HG03045 (cell line): Measurements from ENCODE around the gene DDC.
A peak's percentile ranks its signal among the peaks of the same experiment; 100 is the strongest.

Source experiments
- ATAC-seq: cut with Tn5 transposase; IDR thresholded peaks from one replicate; pipeline ENCODE4 v1.9.1; 2021; ENCODE audit warnings: mild to moderate bottlenecking, moderate library complexity; ENCODE audit not compliant: unreplicated experiment

DDC gene

DNA sequence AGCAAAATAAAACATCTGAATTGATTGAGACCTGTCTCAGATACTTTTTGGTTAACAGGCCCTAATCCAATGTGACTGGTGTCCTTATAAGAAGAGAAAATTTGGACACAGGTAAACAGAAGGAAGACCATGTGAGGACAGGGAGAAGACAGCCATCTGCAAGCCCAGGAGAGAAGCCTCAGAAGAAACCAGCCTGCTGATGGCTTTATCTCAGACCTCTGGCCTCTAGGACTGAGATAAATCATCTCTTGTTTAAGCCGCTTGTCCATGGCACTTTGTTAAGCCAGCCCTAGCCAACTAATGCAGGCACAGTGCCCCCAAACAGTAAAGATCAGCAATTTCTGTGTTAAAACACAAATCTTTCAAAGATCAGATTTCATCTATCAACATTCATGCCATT is 73.3 kb downstream of the DDC start:
- no peak for ATAC-seq

DNA sequence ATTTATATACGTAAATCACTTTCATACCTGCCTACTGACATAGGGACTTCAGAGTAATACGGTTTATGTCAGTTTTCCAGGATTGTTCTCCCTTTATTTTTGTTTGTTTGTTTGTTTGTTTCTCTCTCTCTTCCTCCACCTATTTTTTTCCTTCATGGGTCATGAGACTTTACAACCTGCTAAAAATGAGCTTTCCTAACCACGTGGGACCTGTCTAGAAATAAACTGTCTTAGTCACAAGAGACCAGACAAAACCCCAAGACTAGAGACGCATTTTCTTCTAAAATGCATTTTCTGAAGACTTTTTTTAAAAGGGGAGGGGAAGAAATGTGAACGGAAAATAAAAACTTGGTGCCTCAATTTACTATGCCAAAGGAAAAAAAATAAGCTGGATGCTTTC is 74.0 kb downstream of the DDC start:
- no peak for ATAC-seq

- no peak for ATAC-seq
Measured at GRCh38 chr7:50488379-50488778, 76.8 kb downstream of the DDC start.

DNA sequence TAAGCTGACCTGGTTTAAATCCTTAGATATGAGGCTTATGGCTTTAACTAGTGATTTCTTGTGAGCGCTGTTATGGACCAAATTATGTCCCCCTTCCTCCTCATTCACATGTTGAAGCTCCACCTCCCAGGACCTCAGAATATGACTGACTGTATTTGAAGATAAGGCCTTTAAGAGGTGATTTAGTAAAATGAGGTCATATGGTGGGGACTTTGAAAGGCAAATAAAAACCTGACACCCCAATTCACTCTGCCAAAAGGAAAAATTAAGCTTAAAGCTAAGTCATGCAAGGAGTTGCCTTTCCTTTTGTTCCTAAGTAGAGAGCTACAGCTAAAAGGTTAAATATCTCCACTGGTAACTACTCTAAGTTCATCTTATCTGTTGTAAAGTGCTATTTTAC is 78.7 kb downstream of the DDC start:
- ATAC-seq, result no peak

DNA sequence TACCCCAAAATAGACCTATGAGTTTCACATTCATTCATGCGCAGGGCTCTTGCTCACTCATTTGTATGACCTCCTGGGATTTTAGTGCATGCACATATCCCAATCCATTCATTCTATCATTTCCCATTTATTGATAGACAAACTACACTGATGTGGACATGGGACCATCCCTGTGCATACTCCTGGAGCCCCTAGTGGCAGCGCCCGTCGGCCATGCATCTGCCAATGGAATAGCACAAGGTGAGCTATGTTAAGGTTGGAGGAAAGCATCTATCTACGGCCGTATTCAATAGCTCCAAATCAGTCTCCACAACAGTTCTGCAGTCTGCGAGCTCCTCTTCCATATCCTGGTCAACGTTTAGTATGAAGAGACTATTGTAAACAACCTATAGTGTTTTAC is 83.3 kb downstream of the DDC start:
- no peak for ATAC-seq

- no peak for ATAC-seq
Measured at GRCh38 chr7:50480797-50481196, 84.4 kb downstream of the DDC start.

DNA sequence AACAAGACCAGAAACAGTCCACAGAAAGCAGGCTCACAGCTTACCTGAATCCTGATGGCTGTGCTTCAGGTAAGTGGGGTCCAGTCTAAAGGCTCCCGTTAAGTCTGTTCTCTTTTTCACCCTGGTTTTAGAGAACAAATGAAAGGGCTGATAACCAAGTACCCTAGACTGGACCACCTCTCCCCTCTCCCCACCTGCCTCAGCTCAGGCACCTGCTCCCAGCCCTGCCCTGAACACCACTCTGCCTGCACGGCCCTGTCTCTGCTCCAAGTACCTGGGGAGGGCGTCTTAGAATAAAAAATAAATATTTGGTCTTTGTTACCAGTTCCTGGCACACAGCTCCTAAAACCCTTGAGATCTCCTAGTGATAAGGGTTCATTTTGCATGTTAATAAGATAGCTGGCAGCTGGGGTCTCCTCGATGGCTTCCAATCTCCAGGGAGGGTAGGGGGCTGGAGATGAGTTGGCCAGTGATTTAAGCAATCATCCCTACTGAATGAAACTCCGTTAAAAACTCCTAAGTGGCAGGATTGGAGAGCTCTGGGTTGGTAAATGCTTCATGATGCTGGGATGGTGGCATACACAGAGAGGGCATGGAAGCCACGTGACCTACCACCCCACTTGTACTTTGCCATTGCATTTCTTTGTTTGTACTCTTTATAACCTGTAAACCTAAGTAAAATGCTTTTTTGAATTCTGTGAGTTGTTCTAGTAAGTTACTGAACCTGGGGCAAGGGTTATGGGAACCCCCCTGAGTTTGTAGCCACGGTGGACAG is 85.3 kb downstream of the DDC start:
- ATAC-seq, result no peak

GRCh38 chr7:50477640-50478039 is 87.6 kb downstream of the DDC start:
- ATAC-seq, result no peak

DNA sequence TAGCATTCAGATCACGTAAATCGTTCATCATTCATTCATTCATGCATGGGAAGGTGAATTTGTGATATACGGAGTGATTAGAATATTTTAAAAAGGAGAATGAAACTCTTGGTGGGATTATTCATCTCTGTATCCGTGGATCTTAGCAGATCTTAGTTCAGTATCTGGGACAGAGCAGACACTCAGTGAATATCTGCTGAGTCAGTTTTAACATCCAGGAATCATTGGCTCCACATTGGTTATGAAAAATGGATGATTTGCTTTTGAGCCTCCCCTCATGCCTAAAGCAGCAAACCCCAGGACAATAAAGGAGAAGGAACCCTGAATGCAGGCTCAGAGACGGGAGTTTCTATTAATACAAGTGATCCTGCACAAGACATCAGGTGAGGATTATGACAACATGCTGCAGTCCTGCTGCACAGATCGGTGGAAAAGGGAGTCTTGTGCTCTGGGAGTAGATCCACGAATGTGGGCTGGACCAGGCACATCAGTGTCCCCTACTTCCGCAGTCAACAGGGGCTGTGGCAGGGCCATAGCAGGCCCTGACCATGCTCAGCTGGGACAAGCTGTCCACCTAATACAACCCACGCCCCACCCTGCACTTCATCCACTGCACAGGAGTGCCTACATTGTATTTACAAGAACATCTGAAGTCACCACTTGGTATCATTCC is 88.1 kb downstream of the DDC start:
- ATAC-seq, result no peak

- ATAC-seq, result no peak
Measured at GRCh38 chr7:50475340-50475739, 89.9 kb downstream of the DDC start.

GRCh38 chr7:50474382-50475160 is 90.6 kb downstream of the DDC start:
- no peak for ATAC-seq

DNA sequence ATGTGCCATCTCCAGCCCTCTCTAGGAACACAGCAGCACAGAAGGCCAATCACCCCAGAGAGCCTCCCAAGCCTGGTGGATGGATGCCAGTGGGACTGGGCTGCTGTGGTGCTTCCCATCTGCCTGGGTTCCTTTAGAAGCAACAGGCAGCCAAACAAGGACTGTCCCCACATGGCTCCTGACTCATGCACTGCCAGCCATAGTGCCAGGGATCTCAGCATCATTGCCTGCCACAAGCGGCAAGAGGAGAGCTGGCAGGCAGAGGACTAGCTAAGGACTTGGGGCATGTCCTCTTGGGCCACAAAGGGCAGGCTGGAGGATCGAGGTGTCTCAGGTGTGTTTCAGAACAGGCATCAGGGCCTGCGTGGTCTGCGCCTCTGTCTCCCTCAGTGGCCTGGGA is 91.7 kb downstream of the DDC start:
- no peak for ATAC-seq

- no peak for ATAC-seq
Measured at GRCh38 chr7:50472427-50472826, 92.8 kb downstream of the DDC start.

DNA sequence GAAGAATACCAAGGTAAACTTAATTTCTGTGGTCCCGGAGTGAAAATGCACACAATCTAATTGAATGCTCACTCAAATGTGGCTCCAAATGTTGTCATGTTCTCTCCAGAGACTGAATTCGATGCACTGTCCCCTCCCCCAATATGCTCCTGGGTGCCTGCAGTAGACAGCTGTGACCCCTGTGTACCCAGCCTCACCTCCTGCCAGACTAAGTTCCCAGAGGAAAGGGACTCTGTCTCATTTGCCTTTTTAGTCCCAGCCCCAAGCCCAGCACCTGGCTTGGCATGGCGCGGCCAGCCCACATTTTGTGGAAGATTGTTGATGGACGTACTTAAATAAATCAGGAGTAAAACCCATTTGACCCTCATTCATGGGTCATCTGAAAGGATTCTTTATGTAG is 93.2 kb downstream of the DDC start:
- ATAC-seq, result no peak

- no peak for ATAC-seq
Measured at GRCh38 chr7:50470250-50471163, 94.7 kb downstream of the DDC start.

DNA sequence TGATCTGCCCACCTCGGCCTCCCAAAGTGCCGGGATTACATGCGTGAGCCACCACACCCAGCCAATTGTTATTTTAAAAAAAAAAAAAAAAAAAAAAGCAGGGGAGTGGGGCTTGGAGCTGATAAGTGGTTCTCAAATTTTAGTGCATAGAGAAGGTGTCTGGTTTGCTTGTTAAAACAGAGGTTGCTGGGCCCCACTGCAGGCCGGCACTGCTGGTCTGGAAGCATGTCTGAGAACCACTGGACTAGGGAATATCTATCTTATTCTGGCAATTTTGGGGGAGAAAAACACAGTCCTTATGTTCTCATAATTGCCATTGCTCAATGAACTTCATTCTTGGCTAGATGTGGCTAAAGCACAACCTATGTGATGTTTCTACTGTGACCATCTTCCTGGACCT is 96.0 kb downstream of the DDC start:
- ATAC-seq, result no peak

- peak; percentile 77 for ATAC-seq
Measured at GRCh38 chr7:50467817-50468610, 97.2 kb downstream of the DDC start.

DNA sequence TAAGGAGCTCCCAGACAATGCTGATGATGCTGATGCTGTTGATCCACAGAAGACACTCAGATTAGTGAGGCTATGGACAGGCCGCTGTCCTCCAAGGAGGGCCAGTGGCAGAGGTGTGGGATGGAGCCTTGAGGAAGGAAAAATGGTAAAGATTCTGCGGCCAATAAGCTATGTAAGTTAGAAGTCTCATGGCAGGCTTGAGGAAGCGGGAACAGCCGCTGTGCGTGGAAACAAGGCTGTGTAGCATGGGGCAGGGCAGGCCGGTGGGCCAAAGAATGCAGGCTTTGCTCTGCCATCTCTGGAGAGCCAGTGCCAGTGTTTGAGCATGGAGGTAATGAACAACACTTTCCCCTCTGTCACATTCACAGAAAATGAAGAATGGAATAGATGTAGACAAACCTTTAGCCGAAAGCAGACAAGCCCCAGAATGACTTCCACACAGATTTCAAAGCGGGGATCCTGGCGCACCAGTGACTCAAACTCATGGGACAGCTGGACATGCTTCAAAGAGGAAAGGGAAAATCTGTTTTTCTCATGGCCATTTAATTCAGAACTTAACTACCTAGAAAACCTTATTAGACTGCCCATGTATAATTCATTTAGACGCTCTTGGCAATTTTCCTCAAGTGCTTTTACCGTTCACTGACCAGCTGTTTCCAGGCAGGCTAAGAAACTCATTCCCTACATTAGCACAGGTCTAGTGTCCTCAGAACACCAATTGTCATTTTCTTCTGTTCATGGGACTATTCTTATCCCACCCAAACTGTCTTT is 98.2 kb downstream of the DDC start:
- no peak for ATAC-seq

- no peak for ATAC-seq
Measured at GRCh38 chr7:50463035-50463434, 102.2 kb downstream of the DDC start.
